Small intestine (tissue), 7 donors: ENCODE measurements around the gene TRAPPC2L. TPM values are rescaled to one million over a fixed set of nuclear protein-coding genes. Genes with fewer than 3 reads are reported as not detected.

ENCODE experiments used
- DNase-seq, 2 donors: peaks; one replicate each; pipeline versions ENCODE4 v3.0.0 to v3.0.0-alpha.2; 2013
- FAIRE-seq: peaks from 2 replicates; lab custom pipeline; 2012; peaks lifted over from hg19 to GRCh38; lab: Jason Lieb, UNC
- H3K27ac ChIP-seq, 3 donors: one replicate each; pipeline ENCODE4 v1.5.1; 2013; ENCODE audit warnings: low read length in 2 of 3, mild to moderate bottlenecking in 2 of 3, control low read depth in 1 of 3, inconsistent platforms in 1 of 3, low read depth in 1 of 3, moderate library complexity in 1 of 3
- H3K27me3 ChIP-seq, 3 donors: one replicate each; pipeline ENCODE4 v1.6.1; 2013; ENCODE audit warnings: low read length in 3 of 3, inconsistent platforms in 1 of 3; ENCODE audit not compliant: control insufficient read depth in 3 of 3, insufficient read depth in 3 of 3
- H3K36me3 ChIP-seq, 3 donors: one replicate each; pipeline ENCODE4 v1.6.1; 2013; ENCODE audit warnings: low read length in 3 of 3, inconsistent platforms in 1 of 3, low read depth in 1 of 3, mild to moderate bottlenecking in 1 of 3, moderate library complexity in 1 of 3; ENCODE audit not compliant: control insufficient read depth in 3 of 3, insufficient read depth in 2 of 3
- H3K4me1 ChIP-seq, 3 donors: one replicate each; pipeline ENCODE4 v1.6.1; 2013; ENCODE audit warnings: low read length in 2 of 3, inconsistent platforms in 1 of 3, low read depth in 1 of 3, mild to moderate bottlenecking in 1 of 3, moderate library complexity in 1 of 3; ENCODE audit not compliant: control insufficient read depth in 3 of 3, insufficient read depth in 2 of 3
- H3K4me3 ChIP-seq, 3 donors: one replicate each; pipeline ENCODE4 v1.5.1; 2013; ENCODE audit warnings: low read length in 3 of 3, control low read depth in 1 of 3, inconsistent platforms in 1 of 3, low read depth in 1 of 3, mild to moderate bottlenecking in 1 of 3, moderate library complexity in 1 of 3
- H3K9me3 ChIP-seq, 2 donors: one replicate each; pipeline ENCODE4 v1.6.1; 2013; ENCODE audit warnings: low read depth in 1 of 2, low read length in 1 of 2; ENCODE audit not compliant: control insufficient read depth in 2 of 2, insufficient read depth in 1 of 2
- WGBS, 3 donors: extraction: QIAGEN DNeasy Blood & Tissue Kit; methylation state at CpG; one replicate each; pipeline ENCODE4 v1.1.7; 2013; 5-methylcytosine and 5-hydroxymethylcytosine counted together
- polyA plus RNA-seq, 4 donors: library from polyadenylated mRNA; stranded (reverse) in 3 of 4; unstranded in 1 of 4; fragments of 200-250 nt in 3 of 4; fragments of 120-200 nt in 1 of 4; gene quantifications; one replicate each; pipeline versions ENCODE4 v1.2.1 to v1.2.3, GENCODE V29; 2013
- donor health status: healthy with polysubstance abuse.
- donor health status: control.
- donor health status: control.
- donor health status: Bipolar disorder and iron deficiency.
- donor health status: healthy.

The TRAPPC2L gene
- polyA plus RNA-seq, 4 donors = 46.6 to 104 (median 72.7) TPM

GRCh38 chr16:88911136-88911945 is 54.4 kb downstream of the TRAPPC2L start:
- no peak overlapping the region for H3K4me3 ChIP-seq
- WGBS, 3 donors = 56 to 67% (median 58%) methylated on average over 36 of the region's 36 CpGs
- H3K27me3 ChIP-seq = no peaks in the 10 kb centered on the region
- FAIRE-seq (no peak), DNase-seq (no peak)
- H3K4me1 ChIP-seq = no peaks in the 10 kb centered on the region
- H3K9me3 ChIP-seq = no peaks in the 10 kb centered on the region
- no peaks in the 10 kb centered on the region for H3K36me3 ChIP-seq
- no peak overlapping the region for H3K27ac ChIP-seq

GRCh38 chr16:88911946-88912310 is 55.0 kb downstream of the TRAPPC2L start:
- no peaks in the 10 kb centered on the region for H3K9me3 ChIP-seq
- no peak for FAIRE-seq

More at GRCh38 chr16:88911946-88912310, 55.0 kb downstream of the TRAPPC2L start:
- 85 to 90% (median 85%) methylated on average over 16 of the region's 16 CpGs for WGBS, 3 donors
- no peak overlapping the region for H3K4me3 ChIP-seq
- no peaks in the 10 kb centered on the region for H3K36me3 ChIP-seq
- H3K4me1 ChIP-seq = no peaks in the 10 kb centered on the region
- DNase-seq = no peak
- no peak overlapping the region for H3K27ac ChIP-seq
- no peaks in the 10 kb centered on the region for H3K27me3 ChIP-seq

Other genes with a start within 250 kb of the TRAPPC2L start
- gene IL17C, start 218.6 kb upstream of the TRAPPC2L start, polyA plus RNA-seq = under 1 TPM in 1 of 4 donors, not detected in 3; 0.19 TPM
- gene CYBA, start 206.1 kb upstream of the TRAPPC2L start, polyA plus RNA-seq = 100 to 1,000 TPM in 3 of 4 donors, 10 to 100 TPM in 1; 61.1 to 320 (median 175) TPM
- gene MVD, start 194.0 kb upstream of the TRAPPC2L start, polyA plus RNA-seq = 100 to 1,000 TPM in 1 of 4 donors, 10 to 100 TPM in 3; 28.4 to 115 (median 34.9) TPM
- 1 to 10 TPM in 2 of 4 donors, under 1 TPM in 2; 0.45 to 3.2 (median 0.86) TPM for gene SNAI3, start 170.6 kb upstream of the TRAPPC2L start, polyA plus RNA-seq
- gene RNF166, start 150.7 kb upstream of the TRAPPC2L start, polyA plus RNA-seq = 10 to 100 TPM in 3 of 4 donors, 1 to 10 TPM in 1; 9.2 to 15.1 (median 12.1) TPM
- 10 to 100 TPM in 3 of 4 donors, 1 to 10 TPM in 1; 7.8 to 15.0 (median 11.2) TPM for gene CTU2, start 150.6 kb upstream of the TRAPPC2L start, polyA plus RNA-seq
- gene PIEZO1, start 71.9 kb upstream of the TRAPPC2L start, polyA plus RNA-seq = 10 to 100 TPM; 22.8 to 95.0 (median 57.7) TPM
- gene CDT1, start 53.3 kb upstream of the TRAPPC2L start, polyA plus RNA-seq = 10 to 100 TPM in 2 of 4 donors, 1 to 10 TPM in 2; 1.1 to 16.7 (median 9.0) TPM
- gene APRT, start 45.2 kb upstream of the TRAPPC2L start, polyA plus RNA-seq = 100 to 1,000 TPM; 121 to 255 (median 222) TPM
- 10 to 100 TPM; 28.3 to 35.4 (median 32.7) TPM for gene GALNS, start 180 bp upstream of the TRAPPC2L start, polyA plus RNA-seq
- gene PABPN1L, start 9.5 kb downstream of the TRAPPC2L start, polyA plus RNA-seq = under 1 TPM in 1 of 4 donors, not detected in 3; 0.12 TPM
- 1 to 10 TPM; 1.4 to 8.4 (median 4.1) TPM for gene CBFA2T3, start 120.1 kb downstream of the TRAPPC2L start, polyA plus RNA-seq
- 10 to 100 TPM; 35.3 to 93.7 (median 58.7) TPM for gene ACSF3, start 236.7 kb downstream of the TRAPPC2L start, polyA plus RNA-seq